Measurements from ENCODE around the gene SYT8.

The SYT8 gene

DNA sequence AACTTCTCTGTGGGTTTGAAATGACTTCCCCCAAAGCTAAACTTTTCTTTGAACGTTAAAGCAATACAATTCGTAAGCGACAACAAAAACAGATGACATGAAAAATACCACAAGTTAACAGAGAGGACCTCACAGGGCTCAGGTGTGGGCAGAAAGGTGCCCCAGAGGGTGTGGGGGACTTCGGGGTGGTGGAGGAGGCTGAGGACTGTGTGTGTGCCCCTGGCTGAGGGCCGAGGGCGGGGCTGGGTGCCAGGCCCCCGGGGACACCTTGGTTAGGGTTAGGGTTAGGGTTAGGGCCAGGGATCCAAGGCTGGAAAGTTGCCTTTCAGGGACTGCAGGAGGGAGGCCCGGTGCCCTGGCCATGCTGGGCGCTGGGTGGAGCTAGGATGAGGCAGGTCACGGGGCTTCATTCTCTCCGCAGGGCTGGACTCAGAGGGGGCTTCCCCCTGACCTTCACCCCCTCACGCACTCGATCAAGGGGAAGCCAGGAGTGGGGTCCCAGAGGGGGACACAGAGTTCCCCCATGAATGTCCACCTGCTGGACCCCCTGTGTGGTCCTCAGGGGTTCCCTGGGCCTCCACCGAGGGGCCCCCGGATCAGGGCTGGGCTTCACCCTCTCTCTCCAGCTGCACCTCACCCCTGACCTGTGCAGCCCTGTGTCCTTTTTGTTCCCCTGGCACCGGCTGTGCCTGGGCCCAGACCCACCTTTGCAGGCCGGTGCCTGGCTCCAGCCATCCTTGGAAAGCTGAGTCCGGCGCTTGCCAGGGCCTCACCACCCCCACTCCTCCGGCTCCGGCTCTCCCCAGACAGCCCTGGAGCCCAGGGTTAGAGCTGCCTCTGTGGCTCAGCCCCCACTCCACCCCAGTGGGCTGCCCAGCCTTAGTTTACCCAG, 11.0 kb downstream of the SYT8 start:
- DNase-seq = no peak

DNA sequence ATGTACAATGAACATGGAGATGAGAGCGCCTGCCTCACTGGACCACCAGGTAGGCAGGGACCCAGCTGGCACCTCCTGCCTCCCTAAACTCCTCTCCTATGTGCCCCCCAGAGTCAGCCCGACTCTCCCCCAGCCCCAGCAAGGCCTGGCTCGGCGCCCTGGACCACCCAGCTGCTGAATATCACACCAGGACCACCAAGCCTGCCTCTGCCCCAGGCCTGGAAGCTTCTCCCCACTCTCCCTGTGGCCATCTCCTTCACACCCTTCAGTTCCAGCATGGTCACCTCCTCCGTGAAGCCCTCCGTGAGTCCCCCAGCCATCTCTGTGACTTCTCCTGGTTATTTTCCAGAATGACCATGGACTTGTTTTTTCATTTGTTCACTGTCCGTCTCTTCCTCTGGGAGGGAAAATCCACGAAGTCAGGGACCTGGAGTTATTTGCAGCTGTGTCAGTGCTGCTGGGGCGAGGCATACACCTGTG, 11.7 kb downstream of the SYT8 start:
- DNase-seq = no peak

DNA sequence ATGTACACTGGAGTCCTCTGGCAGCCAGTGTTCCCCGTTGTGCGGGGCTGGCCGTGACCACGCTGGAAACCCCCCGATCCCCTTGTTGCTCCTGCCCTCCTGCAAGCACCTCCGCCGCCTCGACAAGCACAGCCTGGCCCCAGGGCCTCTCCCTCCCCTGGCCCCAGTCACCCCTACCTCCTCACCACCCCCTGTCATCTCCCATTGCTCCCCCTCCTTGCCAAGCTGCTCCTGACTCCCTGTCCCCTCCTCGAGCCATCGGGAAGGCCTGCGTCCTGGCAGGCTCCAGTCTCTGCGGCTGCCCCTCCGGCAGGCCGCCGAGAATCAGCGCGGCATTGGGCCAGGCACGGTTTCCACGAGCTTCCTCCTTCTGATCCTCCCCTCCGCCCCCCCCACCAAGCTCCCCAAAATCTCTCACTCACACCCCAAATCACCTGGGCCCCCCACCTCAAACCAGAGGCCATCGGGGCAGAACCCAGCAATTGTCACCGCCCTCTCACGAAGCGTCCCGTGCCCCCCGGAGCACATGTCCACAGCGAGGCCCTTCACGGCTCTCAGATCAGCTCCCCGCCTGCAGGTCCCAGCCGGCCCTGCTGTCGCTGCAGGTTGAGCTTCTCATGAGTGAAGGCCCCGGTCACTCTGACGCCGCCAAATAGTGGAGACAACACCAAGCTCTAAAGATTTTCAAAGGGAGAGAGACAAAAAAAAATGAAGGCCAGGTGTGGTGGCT, 12.4 kb downstream of the SYT8 start:
- DNase-seq = no peak

DNA sequence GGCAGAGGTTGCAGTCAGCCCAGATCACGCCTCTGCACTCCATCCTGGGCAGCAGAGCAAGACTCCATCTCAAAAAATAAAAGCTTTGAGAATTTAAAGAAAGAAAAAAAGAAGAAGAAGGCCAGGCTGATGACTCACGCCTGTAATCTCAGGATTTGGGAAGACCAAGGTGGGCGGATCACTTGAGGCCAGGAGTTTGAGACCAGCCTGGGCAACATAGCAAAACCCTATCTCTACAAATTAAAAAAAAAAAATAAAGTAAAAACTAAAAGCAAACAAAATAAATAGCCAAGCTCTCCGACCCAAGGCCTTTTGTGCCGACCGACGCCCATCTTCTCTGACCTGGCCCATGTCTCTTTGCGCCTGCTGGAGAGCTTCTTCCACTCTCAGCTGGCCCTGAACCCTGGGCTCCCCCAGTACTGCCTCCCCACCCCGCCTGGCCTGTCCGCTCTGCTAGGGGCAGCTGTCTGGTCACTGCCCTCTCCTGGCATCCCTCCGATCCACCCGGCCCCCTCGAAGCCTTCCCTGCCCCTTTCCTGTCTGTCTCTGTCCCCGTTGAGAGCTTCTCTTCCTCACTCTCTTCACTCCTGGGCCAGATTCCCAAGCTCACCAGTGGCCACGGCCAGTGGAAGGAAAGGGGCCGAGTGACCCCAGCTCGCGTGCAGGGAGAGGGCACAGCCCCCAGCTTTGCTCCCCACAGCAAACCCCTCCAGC, 13.3 kb downstream of the SYT8 start:
- no peak for DNase-seq

DNA sequence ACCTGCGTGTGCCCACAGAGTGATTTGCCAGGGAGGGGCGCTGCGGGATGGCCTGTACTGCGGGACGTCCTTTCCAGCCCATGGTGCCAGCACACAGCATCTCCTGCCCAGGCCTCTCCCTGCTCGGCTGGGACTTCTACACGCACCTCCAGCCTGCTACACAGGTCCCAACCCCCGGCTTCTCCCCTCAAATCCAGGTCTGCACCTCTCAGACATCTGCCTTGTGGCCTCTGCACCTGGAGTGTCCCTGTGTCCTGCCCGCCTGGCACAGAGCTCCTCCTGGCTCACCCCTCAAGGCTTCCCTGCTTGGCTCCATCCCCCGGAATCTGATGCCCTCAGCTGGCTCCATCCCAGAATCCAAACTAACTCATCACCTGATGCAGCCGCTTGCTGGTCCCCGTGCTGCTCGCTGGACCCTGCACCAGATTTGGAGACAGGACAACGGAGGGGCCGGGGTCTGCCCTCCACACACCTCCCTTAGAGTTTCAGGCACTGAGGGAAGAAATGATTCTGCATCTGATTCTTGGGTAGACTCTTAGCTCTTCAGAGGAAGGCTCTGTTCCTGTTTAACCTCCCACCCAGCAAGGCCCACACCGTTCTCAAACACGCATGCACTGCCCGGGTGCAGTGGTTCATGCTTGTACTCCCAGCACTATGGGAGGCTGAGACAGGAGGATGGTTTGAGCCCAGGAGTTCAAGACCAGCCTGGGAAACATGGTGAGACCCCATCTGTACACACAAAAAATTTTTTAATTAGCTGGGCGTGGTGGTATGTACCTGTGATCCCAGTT, 14.0 kb downstream of the SYT8 start:
- no peak for DNase-seq

DNA sequence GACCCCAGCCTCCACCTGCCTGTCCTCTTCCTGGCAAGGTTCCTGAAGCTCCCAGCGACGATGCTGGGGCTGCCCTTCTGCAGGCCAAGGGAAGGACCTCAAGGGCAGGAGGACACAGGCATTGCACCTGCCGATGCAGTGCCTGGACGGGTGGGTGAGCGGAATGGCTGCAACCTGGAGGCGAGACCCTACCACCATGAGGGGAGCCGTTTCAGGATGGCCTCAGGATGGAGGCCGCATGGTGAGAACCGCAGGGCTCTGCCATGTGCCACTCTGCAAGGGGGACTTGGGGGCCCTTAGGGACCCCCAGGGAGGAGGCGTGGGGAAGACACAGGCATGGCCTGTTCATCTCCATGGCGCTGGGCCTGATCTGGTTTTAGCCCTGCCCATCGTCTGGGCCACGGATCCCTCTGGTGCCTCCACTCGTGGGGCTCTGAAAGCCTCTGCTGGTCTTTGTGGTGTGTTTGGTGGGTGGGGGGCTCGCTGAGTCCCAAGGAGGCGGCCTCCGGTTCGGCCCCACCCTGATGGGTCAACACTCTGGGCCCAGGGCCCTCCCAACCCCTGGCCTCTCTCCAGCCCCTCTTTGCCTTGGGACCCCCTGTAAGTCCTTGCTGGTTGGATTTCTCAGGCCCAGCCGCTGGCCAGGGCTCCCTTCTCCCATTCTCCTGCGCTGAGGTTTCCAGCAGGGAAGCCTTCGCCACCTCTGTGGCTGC, 16.8 kb downstream of the SYT8 start:
- DNase-seq = no peak

DNA sequence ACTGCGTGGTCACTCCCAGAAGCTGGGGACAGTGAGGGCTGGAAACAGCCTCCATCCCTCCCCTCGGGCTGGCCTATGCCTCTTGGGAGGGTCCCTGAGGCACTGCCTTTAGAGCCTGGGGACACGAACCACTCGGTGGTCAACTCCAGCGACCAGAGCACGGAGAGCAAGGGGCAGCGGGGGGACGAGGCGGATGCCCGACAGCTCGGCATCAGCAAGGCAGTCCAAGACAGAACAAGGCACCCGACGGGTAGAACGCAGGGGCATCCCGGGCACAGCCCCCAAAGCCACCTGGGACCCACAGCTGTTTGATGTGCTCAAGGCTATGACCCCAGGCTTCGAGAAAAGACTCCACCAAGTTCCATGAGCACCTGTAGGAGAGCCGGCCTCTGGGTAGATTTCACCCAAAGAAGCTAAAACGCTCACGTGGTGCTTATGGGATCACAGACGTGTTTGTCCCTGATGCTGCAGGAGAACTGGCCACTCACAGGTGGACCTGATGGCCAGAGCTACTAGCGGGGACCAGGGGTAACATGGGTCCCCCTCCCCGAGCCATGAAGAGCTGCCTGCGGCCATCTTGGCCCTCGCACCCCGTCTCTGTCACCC, 17.6 kb downstream of the SYT8 start:
- DNase-seq = no peak

DNA sequence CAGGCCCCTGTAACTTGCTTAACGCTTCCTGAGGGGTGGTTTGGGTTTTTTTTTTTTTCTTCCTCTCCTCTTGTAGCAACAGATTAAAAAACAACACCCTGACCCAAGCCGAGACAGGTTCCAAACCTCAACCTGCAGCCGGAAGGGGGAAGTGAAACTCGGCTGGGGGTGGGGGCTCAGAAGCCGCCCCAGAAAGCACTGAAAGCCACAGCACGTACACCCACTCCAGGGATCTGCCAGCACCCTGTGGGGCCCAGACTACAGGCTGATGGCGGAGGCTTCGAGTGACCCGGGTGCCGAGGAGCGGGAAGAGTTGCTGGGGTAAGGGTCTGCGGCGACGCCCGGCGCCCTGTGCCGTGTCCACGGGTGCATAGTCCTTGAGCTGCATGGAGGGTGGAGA, 18.1 kb downstream of the SYT8 start, which contains the start of gene LSP1:
Gene LSP1 (plus strand): TSS at position 208 of the 400 bp plus-strand sequence. CDS start 61 bp downstream, at position 269.
- no peak for DNase-seq

DNA sequence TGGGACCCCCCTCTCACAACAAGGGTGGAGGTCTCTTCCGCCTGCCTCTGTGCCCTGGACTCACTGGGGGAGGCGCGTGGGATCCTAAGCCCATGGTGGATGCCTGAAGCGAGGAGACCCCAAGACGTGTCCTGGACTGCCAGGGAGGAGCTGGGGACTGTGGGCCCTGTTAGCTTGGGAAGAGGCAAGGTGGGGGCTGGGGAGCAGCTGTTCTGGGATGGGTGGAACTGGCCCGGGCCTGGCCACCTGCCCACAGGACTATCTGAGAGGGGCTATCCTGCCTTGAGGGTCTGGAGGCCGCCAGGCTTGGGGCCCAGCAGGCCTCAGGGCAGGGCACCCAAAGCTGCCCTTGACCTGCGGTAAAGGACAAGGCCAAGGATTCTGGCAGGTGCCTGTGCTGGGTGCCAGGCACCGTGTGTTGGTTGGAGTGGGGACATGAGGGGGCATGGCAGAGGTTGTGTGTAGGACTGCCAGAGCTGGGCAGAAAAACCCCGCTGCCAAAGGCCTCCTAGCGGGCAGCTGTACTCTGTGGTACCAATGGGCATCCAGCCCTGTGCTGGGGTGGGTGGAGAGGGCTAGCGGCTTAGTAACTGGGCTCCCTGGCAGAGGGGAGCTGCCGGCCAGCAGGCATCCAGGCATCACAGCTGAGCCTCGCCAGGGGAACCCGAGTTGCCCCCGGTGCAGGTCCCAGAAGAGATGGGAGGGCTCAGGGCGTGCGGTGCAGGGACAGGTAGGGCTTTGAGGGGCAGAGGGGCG, 18.8 kb downstream of the SYT8 start:
- no peak for DNase-seq

DNA sequence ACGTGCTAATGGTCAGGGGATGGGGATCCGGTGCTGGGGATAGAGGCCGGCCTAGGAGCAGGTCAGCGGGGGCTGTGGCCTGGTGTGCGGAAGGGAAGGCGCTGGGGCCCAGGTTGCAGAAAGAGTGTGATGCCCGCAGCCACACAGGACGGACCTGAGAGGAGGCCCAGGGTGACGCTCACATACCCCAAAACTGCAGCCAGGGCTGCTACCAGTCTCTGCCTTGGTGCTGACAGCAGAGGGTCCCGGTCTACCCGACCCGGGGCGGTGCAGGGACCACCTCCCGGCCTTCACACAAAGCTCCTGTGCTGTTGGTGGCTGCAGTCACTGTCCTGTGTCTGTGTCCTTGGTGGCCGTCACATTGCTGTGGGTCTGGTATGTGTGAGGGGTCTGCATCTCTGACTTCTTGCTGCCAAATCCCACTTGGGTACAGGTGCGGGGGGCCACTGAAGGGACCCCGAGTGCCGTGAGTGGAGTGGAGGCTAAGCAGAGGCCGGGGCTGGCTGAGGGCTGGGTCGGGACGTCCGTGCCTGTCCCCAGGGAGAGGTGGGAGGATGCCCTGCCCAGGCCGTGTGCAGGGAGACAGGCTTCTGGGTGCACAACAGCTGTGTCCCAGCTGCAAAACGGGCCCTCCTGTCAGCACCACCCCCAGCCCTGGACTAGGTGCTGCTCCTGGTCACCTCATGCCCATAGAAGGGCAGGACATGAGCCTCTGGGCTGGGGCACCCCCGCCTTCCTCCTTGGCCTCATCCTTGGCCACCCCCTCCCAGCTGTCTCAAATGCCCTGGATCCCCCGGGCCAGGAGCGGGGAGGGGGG, 19.6 kb downstream of the SYT8 start:
- no peak for DNase-seq

DNA sequence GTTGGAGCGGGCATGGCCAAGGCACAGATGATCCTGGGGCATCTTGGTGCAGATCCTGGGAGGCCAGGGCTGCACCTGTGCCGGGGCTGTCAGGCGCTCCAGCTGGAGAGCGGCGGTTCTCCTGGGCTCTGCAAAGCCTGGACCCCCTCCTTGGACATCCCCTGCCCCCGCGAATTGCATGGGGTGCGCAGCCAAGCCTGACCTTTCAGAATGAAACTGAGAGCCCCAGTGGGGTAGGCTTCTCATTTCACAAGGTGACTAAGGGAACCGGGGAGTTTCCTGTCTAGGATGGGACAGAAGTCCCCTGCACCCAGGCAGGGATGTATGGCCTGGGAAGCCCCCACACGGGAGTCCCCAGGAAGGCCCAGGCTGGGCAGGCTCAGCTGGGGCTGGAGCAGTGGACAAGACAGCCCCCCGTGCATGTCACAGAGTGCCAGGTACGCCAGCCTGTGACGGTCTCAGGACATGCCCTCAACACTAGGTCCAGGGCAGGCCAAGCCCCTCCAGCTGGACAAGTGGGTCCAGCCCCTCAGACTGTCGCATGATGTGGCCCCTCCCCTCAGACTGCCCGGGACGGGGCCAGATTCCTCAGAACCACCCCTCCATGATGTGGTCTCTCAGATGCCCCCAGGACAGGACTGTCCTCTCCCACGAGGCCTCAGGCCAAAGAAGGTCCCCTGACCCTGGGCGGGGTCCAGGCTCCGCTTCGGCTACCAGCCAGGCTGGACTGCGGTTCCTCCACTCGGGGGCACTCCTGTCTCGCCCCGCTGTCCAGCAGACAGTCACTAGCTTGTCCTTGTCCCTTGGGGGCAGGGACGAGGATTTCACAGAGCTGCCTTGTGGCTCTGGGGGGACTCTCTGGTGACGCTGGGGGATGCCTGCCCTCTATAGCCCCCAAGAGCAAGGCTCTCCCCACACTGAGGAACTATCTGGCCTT, 20.4 kb downstream of the SYT8 start:
- no peak for DNase-seq

DNA sequence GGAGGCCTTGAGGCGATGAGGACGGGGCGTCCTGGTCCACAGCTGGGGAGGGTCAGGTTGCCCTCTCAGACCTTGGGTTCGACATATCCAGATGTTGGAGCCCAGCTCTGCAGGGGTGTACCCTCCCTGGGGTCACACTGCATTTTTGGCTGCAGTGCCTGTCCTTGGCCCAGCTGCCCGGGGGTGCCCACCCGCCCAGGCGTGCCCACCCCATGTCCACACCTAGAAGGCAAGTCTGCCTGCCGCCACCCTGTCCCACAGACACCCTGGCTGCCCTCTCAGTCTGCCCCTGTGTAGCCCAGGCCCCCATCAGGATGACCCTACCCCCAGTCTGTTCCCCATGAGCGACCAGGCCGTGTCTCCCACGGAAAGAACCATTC, 21.1 kb downstream of the SYT8 start:
- no peak for DNase-seq

DNA sequence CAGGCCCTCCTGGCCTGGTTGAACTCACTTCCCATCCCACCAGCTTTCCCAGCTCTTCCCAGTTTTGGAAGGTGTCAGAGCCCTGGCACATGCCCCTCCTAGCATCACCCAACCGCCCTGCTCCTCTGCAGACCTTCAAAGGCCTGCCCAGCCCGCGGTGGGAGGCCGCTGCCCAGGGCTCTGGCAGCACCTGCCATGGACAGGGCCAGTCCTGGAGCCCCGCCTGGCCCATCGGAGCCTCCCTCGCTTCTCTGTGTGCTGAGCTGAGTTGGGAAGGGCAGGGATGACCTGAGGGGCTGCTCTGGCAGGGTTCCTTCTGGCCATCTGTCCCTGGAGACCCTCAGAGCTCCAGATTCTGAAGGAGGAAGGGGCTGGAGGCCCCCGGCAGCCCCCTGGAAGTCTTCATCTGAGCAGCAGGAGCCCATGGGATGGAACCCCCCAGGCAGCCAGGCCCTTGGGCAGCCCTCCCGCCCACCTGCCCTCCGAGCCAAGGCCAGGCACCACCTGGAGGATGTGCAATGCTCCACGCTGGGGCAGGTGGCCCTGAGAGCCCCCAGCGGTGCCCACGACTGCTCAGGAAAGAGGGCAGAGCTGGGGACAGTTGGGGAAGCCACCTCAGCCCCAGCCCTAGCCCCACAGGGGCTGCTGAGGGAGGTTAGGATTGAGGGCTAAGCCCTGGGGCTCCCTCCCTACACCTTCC, 21.7 kb downstream of the SYT8 start:
- no peak for DNase-seq

DNA sequence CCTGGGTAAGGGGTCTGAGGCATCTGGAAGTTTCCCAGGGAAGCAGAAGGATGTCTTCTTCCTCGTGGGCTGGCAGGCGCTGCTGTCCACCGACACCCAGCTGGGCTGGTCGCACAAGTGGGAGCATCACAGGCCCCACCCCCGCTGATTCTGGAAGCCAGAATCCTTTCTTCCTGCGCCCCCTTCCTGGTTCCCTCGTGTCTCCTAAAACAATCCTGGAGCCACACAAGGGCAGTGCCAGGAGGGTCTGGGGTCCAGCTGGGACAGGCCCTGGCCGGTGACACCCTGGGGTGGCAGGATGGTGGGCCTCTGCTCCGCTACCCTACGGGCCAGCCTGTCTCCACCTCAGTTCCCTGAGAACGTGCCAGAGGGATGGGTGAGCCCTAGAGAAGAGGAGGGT, 22.3 kb downstream of the SYT8 start:
- no peak for DNase-seq

DNA sequence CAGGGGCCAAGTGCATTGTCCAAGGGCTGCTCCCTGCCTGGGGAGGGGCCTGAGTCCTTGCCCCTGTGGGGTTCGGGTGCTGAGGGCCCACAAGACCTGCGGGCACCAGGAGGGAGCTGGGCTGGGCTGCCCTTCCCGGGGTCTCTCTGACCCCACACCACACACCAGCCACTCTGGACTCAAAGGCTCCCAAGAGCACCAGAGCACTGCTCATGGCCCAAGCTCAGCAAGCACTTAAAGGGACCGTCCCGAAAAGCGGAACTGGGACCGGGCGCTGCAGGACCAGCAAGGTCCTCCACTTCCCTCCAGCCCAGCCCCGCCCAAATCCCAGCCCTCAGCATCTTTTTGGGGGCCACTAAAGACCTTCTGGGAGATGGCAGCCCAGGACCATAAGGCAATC, 23.4 kb downstream of the SYT8 start:
- no peak for DNase-seq

DNA sequence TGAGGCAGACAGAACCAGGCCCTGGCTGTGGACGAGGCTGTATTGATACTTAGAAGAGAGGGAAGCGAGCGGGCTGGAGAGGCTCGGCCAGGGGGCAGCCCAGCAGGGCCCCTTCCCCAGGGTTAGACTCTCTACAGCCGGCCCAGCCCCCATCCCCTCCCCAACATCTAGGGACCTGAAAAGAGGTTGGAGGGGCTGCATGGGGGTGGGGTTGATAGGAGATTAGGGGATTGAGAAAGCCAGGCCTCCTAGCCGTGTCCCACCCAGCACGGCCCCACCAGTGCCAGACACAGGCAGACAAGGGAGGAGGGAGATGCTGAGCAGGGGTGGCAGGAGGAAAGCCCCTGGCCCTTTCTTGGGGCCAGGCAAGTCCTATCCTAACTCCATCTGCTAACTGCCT, 23.8 kb downstream of the SYT8 start:
- no peak for DNase-seq

DNA sequence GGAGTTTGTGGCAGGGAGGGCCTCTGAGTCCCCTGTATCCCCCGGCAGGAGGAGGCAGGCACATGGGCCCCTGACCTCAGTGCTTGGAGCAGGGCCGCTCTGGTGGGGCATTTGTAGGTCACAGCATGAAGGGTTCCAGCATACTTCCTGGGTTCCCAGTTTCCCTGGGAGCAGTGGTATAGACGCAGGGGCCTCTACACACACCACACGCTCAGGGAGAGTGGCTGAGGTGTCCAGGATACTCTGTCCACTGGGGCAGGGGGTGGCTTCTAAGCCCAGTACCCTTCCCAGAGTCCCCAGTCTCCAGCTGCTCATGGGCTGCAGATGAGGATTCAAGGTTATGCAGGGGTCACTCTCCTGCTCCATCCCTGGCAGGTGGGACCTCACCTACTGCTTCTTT, 24.2 kb downstream of the SYT8 start:
- DNase-seq = no peak
